GM19438 (cell line): ENCODE data around the gene TMIGD1.

ENCODE experiments used
- ATAC-seq: cut with Tn5 transposase; IDR thresholded peaks from one replicate; pipeline ENCODE4 v1.9.1; 2021; ENCODE audit warnings: low read depth; ENCODE audit not compliant: unreplicated experiment

TMIGD1 gene

GRCh38 chr17:30333503-30334360 is at the start of gene TMIGD1:
Gene TMIGD1 (minus strand): TSS chr17:30334057. CDS start chr17:30332133, 1,924 bp downstream.
- ATAC-seq: no peak

- no peak for ATAC-seq
Measured at GRCh38 chr17:30382345-30382744, 48.5 kb upstream of the TMIGD1 start.

GRCh38 chr17:30381340-30381659 is 47.4 kb upstream of the TMIGD1 start:
- no peak for ATAC-seq

- ATAC-seq: no peak
Measured at GRCh38 chr17:30380643-30381339, 46.9 kb upstream of the TMIGD1 start.

GRCh38 chr17:30379903-30380381 is 46.1 kb upstream of the TMIGD1 start:
- no peak for ATAC-seq

GRCh38 chr17:30379303-30379902 is 45.5 kb upstream of the TMIGD1 start:
- ATAC-seq: peak; percentile 16

GRCh38 chr17:30378825-30379302 is 45.0 kb upstream of the TMIGD1 start, which contains the start of gene CPD:
Gene CPD (plus strand): TSS chr17:30378927. CDS start chr17:30378981, 54 bp downstream.
- ATAC-seq: peak; percentile 71

GRCh38 chr17:30378241-30378824 is 44.5 kb upstream of the TMIGD1 start:
- no peak for ATAC-seq

- ATAC-seq: no peak
Measured at GRCh38 chr17:30377574-30378240, 43.9 kb upstream of the TMIGD1 start.

- ATAC-seq: no peak
Measured at GRCh38 chr17:30376621-30377452, 43.0 kb upstream of the TMIGD1 start.

GRCh38 chr17:30375661-30376060 is 41.8 kb upstream of the TMIGD1 start:
- no peak for ATAC-seq

GRCh38 chr17:30372755-30373154 is 38.9 kb upstream of the TMIGD1 start:
- ATAC-seq: no peak

- no peak for ATAC-seq
Measured at GRCh38 chr17:30369995-30370394, 36.1 kb upstream of the TMIGD1 start.

- ATAC-seq: no peak
Measured at GRCh38 chr17:30368912-30369720, 35.3 kb upstream of the TMIGD1 start.

- ATAC-seq: no peak
Measured at GRCh38 chr17:30366536-30366935, 32.7 kb upstream of the TMIGD1 start.

- ATAC-seq: peak; percentile 88
Measured at GRCh38 chr17:30363715-30364202, 29.9 kb upstream of the TMIGD1 start.

GRCh38 chr17:30361766-30362279 is 28.0 kb upstream of the TMIGD1 start:
- no peak for ATAC-seq
